NOMO-1 treated with DMSO at 0.1 percent for 48 hours (cell line): ENCODE results near the gene TAGLN2.
"Not testable (repeated sequence)": the region's sequence is repeated elsewhere in the genome, so short reads cannot be mapped to it uniquely, and the experiment has no call there.

Experiments used
- DNase-seq: peaks from one replicate; lab custom pipeline; 2025; ENCODE audit not compliant: unreplicated experiment; lab: John Stamatoyannopoulos, UW

TAGLN2 gene

DNA sequence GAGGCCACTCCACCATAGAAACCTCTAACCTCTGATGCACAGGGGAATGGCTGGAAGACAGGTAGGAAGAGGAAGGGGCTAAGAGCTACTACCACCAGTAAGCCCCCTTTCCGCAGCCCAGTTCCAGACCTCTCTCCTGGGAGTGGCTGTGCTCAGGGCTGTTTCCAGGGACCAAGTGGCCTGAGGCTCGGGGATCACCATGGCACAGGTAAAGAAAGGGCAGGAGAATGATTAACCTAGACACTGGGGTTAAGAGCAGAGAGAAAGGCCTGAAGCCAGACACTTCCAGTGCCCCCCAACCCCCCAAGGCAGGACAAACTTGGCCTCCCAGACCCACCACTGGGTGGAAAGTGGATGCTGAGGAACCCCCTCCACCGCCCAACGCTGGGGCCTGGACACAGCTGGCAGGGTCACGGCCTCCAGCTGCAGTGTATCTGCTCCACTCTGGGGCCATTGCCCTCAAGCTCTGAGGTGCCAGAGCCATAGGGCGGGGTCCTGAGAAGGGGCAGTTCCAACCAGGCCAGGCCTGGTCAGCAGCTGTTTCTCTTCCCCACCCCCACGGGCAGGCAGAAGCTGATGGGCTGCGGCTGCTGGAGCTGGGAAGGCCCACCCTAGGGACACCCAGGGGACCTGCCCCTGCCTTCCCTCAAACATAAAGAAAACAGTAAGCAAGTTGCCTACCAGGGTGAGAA, 2.6 kb downstream of the TAGLN2 start:
- no peak for DNase-seq

DNA sequence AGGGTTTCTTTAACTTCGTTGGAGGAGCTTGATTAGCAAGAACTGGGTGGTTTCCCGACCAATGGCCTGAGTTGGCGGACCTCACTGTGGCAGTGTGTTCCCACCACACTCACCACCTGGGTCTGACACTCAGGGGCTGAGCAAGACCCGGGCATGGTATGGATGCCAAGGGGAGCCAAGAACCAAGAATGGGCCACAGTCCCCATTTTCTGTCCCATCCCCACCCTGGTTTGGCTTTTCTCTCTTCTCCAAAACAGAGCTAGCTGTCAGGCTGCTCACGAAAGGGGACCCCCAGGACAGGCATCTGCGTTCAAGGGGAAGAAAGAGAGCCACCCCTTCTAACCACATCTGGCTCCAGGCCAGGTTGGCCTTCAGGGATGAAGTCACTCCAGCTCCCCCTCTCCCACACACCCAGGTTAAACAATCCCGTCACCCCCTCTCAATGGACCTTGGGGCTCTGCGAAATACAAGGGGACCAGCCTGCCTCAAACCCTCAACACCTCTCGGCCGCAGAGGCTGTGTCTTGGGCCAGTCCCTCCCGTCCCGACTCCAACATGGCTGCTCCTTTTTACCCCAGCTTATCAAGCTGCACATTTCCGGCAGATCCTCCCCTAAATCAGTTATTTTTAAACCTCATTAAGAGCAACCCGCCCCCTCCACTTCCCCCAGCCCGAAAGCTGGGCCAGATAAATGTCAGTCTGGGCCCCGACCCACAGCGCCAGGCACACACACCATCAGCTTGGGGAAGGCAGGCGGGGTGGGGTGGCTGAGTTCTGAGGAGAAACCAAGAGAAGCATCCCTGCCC, 3.4 kb downstream of the TAGLN2 start:
- DNase-seq, result no peak

DNA sequence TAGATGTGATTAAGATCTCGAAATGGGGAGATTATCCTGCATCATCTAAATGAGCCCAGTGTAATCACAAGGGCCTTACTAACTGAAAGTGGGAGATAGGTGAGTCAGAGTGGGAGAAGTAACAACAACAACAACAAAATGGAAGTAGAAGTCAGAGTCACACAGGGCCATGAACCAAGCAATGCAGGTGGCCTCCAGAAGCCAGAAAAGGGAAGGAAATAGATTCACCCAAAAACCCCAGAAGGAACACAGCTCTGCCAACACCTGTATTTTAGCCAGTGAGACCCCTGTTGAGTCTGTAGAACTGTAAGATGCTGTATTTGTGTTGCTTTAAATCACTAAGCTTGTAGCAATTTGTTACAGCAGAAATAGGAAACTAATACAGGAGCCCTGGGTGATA, 4.1 kb downstream of the TAGLN2 start:
- no peak for DNase-seq

DNA sequence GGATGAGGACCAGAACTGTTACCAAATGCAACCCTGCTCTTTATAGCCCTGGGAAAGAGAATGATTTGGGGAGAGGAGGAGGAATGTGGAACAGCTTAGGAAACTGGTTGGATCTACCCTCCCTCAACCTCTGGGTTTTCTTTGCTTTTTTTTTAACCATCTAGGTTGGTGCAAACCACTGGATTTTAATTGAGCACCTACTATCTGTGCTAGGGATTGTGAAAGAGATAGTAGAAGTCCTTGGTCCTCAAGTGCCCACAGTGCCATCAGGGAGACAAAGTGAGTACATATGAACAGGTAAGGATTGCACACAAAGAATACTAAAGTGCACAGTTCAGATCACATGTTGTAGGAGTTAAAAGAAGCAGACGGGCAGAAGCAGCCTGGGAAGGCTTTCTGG, 4.7 kb downstream of the TAGLN2 start:
- no peak for DNase-seq

DNA sequence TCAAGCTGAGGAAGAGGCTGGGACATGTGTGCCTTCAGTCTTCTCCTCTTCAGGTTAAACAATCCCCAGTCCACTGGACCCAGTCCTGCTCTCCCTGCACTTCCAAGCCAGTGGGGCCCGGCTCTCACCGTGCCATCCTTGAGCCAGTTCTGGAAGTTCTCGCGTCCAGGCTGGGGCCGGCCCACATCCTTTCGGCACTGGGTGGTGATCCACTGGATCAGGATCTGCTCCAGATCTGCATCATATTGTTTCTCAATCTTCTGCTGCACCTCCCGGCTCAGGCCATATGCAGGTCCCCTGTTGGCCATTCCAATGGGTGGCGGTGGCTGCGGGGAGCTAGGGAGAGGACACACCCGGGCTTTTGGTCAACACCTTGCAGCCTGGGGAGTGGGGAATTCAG, 5.1 kb downstream of the TAGLN2 start:
- DNase-seq, result no peak

DNA sequence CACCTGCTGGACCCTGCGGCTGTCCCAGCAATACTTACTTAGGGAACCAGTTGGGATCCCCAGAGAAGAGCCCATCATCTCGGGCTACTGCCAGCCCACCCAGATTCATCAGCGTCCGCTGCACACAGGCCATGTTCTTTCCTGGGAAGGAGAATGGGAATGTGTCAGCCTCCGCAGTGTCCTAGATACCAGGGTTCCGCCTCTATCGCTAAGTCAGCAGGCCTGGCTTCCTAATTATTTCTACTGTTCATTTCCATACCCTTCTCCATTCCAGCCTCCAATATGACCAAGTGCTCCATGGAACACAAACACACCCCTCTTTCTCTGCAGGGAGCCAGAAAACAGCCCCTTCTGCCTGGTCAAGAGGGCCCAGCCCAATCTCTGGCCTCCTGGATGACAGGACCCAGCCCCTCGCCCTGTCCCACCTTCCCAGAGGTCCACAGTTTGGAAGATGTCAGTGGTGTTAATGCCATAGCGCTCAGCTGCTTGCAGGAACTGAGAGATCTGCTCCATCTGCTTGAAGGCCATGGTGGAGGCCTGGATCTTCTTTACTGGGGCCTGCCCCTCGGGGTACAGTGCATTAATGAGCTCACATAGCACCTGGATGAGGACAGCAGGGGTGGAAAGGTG, 6.0 kb downstream of the TAGLN2 start:
- no peak for DNase-seq

DNA sequence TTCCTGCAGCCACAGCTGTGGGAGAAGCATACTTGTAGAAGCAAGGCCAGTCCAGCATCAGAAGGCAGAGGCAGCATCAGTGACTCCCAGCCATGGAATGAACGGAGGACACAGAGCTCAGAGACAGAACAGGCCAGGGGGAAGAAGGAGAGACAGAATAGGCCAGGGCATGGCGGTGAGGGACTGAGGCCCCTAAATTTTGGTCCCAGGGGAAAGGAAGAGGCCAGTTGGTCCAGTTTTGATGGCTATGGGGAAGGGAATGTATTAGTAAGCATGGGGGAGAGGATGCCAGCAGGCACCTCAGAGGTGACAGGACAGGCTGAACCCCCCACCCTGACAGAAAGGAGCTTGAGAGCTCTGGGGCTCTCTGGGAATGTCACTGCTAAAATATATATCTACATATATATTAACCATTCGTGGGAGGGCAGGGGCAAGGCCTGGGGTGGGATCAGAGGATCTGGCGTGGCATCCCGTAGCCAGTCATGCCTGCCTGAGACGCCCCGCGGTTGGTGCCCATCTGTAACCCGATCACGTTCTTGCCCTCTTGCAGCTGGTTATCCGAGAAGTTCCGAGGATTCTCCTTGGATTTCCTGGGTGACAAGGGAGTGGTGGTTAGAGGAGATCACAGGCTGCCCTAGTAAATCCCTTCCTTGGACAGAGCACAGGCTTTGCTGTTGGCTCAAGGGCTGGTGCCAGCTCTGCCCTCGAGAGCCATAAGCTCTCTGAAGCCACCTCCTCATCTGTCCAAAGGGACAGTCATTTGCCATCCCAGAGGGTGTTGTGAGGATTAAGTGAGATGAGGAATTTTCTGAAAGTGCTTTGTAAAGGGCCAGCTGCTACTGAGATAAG, 6.7 kb downstream of the TAGLN2 start:
- no peak for DNase-seq

DNA sequence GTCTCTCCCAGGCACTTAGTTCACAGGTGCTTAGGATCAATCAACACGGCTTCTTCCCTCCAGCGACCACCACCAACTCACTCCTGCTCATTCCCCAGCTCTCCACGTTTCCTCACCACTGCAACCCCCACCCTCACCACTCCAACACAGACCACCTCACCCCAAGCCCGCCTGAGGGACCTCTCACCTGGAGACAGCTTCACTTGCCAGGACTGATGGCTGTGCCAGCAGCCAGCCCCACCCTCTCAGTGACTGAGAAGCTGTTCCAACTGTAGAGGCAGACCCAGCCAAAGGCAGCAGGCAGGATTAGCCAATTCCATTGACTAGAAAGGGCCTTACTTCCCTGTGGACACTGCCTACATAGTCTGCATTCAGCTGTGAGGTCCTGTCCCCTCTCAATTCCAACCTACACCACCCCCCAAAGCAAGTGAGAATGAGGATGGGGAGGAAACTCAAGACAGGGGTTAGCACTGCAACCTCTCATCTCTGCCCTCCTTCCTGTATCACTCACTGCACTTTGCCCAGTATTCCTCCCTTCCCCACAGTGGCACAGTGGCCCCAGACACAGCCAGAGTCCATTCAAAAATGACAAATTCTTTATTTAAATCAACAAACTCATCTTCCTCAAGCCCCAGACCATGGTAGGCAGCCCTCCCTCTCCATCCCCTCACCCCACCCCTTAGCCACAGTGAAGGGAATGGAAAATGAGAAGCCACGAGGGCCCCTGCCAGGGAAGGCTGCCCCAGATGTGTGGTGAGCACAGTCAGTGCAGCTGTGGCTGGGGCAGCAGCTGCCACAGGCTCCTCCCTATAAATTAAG, 7.6 kb downstream of the TAGLN2 start:
- DNase-seq, result no peak

DNA sequence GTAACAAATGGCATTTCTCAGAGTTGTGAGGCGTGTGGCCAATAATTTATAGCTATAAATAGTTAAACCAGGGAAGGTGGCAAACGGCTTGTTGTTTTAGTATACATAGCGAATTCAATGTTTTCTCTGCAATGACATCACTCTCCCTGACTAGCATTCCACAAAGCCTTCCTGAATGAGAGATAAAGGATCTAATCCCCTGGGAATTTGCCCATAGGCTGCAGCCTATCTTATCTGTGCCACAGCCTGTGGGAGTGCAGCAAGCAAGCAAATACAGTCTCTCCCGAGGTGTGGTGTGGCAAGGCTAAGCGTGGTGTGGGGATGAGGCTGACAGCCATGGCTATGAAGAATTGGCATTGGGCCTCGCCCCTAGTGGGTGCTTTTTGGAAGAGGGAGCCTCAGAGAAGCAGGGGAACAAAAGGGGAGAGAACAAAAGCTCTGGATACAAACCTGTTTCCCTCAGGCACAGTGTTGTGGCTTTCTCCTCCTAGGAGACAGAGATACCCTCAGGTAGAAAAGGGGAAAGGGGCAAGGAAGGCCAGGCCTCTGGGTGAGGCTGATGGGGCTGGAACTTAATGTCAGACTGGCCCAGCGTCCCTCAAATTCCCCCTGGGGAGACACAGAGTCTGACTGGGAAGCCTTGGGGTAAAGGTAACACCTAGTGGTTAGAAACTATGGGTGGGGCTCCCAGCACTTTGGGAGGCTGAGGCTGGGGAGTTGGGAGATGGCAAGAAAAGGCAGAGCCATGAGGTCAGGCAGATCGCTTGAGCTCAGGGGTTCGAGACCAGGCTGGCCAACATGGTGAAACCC, 8.9 kb downstream of the TAGLN2 start:
- DNase-seq, result no peak

DNA sequence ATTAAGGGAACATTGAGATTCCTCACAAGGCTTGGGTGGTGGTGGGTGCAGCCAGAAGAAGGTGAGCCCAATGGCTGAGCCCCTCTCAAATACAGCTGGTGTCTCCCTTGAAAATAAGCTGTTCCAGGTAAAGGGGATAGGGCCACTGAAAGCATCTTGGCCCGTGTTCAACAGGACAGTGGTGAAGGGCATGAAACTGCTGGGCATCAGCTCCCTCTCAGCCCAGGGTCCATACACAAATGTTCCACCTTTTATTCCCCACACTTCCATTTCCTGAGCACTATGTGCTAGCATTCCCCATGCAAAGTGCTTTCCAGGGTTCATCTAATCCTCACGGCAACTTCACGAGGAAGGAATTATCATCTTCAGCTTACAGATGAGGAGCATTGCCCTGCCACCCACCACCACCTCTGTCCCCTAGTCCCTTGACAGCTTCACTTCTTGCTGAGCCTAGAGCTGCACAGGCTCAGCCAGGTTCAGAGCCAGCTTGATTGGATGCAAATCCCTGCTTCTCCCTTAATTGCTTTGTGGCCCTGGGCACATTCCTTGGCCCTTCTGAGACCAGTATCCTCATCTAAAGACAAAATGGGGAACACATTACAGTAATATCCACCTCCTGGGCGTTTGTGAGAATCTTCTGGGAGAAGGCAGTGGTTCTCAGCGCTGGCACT, 9.6 kb downstream of the TAGLN2 start:
- DNase-seq, result no peak

DNA sequence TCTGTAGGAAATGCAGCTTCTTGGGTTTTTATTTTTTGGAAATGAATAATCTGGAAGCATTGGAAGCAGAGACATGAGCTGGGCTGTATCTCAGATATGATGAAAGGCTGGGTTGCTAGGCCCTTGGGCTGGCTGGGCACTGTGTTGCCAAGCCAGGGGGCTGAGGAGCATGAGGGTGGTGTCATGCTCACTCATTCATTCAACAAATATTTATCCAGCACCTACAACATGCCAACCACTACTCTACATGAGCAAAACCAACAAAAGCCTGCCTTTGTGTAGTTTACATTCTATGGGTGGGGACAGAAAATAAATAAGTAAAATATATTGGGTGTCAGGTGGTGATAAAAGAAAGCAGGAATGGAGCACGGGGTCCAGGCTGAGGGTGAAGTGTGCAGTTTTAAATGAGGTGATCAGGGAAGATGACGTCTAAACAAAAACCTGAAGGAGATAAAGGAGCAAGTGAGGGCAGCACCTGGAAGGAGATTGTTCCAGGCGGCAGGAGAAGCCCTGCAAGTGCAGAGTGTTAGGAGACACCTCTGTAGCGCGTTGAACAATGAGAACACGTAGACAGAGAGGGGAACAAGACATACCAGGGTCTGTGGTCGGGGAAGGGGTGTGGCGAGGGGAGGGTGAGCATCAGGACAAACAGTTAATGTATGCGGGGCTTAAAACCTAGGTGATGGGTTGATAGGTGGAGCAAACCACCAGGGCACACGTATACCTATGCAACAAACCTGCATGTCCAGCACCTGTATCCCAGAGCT, 10.9 kb downstream of the TAGLN2 start:
- DNase-seq, result no peak

DNA sequence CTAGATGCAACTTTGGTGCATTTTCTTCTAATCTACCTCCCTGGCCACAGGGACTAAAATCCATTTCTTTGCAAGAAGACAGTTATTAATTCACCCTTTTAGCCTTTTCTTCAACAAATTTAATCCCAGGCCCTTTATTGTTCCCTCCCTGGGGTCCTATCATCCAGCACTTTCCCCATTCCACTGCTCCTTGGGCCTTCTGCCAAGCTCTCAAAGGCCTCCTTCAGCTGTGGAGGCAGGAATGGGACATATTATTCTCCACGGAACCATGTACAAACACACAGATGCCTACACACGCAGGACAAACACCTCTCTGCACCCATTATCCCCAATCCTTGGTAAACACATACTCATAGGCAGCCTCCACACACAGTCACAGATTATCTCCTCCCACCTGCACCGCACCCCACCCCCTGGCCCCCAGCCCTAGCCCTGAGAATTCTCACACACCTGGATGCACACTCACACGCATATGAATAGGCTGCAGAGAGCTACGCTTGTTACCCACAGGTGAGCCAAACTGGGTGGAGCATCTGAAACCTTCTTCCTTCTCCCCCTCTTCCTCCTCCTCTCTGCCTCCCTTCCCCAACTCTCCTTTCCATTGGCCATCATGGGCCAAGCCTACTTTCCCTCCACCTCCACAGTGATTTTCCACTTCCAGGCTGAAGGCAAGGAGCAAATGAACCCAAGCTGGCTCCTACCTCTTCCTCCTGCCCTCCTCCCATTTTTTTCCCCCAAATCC, 11.7 kb downstream of the TAGLN2 start:
- no peak for DNase-seq

DNA sequence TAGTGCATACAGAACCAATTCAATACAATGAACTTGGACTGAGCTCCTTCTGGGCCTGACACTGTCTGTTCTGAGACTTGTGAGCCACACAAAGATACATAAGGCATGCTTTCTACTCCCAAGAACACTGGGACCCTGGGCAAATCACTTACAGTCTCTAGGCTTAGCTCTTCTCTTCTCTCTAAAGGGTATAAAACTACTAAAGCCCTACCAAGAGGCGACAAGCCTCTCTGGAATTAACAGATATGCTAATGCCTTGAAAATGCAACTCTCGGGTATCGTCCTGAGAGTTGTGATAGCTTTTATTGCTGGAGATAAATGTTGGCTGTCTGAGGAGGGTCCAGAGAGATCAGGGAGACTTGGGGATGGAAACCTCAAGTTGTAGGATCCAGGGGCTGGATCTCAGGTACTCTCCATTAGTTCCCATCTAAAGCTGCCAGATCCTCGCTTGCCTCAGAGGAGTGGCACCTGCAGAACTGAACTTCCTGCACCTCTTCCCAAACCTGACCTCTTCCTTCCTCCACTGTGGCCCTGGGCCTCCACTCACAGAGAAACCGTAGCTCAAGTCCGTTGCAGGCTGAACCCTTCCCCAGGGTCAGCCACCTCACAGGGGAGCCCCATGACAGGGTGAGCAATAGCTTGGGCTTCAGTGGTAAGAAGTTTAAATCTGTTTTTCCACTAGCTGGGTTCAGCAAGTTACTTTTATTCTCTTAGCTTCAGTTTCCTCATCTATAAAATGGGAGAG, 13.8 kb downstream of the TAGLN2 start:
- no peak for DNase-seq

DNA sequence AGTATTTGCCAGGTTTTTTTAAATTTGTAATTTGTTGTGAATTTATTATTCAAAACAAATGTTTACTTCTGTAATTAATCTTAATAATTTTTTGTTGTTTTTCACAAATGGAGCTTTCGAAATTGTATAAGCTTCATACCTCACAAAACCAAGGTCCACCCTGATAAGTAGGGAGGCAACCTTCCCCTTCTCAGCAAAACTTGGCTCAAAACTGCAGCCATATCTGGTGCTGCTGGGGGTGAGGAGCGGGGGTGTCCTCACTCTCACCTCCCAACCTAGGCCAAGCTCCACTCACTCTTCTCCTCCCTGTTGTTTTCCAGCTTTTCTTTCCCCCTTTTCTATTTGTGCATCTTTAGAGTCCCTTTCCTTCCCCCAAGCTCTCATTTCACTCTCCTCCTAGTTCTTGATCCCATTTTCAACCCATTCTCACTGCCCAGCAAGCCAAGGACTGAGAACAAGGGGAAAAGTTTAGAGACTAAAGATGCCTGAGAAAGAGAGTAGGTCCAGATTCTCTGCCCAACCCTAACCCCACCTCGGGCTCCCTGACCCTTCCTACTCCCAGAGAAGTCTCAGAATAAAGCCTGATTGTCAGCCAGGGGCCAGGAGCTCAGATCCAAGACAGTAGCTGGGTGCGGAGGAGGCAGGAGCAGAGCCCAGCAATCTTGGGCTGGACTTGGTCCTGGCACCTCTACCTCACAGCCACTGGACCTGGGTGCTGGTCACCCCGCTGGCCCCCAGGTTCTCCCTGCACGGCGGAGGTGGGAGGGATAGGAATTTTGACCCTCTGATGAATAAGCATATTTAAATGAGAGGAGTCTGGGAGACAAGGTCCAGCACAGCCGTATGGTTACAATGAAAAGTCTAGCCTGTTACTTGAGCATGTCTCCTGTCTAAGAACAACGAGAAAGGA, 17.0 kb downstream of the TAGLN2 start:
- no peak for DNase-seq

DNA sequence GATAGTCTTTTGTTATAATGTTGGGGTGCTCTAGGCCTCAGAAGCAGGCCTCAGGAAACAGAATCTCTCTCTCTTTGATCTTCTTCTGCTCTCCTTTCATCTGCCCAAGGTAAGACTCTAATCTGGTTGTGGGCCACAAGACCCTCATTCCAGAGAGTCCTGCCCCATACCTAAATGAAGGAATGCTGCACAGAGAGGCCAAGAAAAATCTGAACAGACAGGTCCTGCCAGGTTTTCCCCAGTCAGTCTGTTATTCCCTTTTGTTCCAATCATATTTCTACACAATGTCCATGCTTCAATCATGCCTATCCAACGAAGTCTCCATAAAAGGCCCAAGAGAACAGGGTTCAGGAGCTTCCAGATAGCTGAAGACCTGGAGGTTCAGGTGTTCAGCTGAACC, 18.3 kb downstream of the TAGLN2 start:
- no peak for DNase-seq

DNA sequence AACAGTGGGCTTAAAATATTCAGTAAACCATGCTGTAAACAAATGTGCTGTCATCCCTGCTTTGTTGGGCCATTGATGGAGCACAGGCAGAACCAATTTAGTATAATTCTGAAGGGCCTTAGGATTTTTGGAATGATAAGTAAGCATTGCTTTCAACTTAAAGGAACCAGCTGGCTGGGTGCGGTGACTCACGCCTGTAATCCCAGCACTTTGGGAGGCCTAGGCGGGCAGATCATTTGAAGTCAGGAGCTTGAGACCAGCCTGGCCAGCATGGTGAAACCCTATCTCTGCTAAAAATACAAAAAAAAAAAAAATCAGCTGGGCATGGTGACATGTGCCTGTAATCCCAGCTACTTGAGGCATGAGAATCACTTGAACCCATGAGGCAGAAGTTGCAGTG, 21.3 kb downstream of the TAGLN2 start:
- DNase-seq, result not testable (repeated sequence)
